Measurements from ENCODE around the gene AADAC.

- TF ChIP-seq POLR2A (IDR thresholded peaks at IDR 0.05) (no peak), CTCF (IDR thresholded peaks at IDR 0.05) (no peak)
Measured at GRCh38 chr3:151852074-151852811, 38.3 kb downstream of the AADAC start.
